NCI-H2196 treated with DMSO at 0.1 percent for 48 hours (cell line): ENCODE measurements around the gene RASAL2.
"Not testable (repeated sequence)": the region's sequence is repeated elsewhere in the genome, so short reads cannot be mapped to it uniquely, and the experiment has no call there.

Experiments used
- DNase-seq: peaks from one replicate; lab custom pipeline; 2025; ENCODE audit not compliant: unreplicated experiment; lab: John Stamatoyannopoulos, UW

The RASAL2 gene

DNA sequence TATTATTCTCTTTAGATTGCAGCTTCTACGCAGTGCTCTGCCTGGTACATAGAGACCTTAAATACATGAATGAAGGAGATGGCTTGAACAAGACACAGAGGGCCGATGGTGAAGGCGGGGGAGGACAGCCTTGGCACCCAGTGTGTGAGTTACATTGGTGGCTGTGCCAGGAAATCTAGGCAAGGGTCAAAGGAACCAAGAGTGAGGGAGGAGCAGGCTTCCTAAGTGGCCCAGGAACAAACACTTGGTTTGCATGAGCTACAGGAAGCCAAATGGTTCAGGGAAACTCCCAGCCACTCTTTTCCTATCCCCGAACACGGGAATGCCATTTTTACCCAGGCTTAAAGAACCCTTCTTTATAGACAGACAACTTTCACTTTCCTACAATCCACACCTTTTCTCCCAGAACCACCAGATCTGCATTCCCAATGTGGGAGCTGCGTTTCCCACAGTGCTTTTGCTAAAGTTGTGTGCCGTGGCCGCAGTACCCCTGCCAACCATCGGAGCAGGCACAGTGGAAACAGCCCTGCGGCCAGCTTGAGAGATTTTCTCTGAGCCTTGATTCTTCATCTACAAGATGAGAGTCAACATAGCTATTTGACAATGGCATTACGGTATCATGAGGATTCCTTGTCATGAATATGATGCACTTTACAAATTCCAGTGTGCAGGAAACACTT lies 406.3 kb downstream of the RASAL2 start:
- no peak for DNase-seq

DNA sequence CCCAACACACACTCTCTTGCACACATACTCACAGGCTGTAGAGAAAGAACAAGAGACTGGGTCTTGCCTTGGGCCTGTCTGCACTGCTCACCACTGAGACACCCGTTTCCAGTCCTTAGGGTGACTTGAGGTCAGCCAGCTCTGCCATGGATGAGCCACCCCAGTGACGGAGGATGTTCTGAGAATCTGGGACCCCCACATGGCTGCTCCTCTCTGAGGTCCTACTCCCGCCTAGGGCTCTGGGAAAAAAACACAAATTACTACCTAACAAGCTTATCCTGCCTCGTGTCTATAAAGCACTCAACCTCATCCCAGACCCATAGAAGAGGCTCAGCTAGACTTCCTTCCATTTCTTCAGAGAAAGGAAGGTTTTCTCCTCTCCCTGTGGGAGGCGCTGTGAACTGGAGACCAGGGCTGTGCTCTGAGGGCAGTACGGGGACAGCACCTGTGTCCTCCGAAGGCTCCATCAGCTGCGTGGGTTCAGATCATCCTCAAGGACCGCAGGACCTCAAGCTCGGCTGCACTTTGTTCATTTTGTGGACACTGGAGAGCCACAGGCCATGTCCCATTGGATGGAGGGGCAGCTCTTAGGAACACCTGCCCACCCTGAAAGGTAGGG lies 407.1 kb downstream of the RASAL2 start:
- no peak for DNase-seq

DNA sequence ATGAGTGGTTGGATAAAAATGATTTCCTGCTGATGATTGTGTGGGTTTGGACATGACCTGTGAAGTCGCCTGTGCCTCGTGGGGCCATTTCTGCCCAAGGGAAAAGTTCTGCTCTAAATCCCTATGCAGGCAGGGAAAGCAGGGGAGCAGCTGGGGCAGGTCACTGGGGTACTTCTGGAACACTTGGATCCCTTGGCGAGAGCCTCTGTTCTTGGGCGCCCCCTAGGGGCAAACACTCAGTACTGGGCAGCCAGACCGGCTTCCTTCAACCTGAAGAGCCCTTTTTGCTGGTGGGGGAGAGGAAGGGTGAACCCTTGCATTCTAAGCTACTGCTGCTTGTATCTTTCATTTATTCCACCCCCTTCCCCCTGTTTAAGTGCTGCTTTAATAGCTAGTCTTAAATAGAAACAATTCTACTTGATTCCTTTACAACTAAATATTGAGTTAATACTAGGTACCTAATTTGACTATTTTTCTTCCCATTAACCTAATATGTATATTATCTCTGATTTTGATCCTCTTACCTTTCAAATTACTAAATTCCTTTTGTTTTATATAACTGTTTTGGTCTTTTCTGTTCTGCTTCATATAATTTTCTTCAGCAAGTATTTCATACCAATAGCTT lies 407.9 kb downstream of the RASAL2 start:
- DNase-seq, result peak; percentile 3

DNA sequence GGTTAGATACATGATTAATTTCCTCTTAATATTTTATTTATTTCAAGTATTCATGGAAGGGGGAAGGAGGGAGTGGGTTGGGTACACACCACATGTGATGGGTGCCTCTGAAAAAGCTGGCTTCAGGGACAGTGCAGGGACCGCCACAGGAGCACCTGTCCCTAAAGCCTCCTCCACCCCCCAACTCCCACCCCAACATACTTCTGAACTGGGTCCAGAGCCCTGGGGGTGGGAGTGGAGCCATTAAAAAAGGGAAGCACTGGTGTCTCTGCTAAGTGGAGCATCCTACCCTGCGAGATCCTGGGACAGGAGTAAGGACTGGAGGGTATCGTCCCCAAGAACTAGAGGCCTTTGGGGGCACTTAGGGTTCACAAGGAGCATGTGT lies 408.4 kb downstream of the RASAL2 start:
- no peak for DNase-seq

DNA sequence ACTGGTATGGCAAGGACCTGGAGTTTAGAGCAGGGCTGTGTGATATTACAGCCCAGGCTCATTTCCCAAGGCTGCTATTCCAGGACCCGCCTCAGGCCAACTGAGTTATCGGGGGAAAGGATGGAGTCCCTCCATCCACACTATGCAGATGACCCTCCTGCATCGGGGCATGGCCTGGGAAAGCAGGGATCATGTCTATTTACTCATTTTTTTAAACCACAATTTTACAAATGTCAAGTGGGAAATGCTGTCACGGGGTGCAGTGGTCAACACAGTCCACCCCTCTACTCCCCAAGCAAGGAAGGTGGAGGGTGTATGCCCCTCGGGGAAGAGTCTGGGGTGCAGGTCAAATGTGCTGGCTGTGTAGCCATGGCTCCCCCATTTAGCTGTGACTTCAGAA lies 409.0 kb downstream of the RASAL2 start:
- DNase-seq, result no peak

DNA sequence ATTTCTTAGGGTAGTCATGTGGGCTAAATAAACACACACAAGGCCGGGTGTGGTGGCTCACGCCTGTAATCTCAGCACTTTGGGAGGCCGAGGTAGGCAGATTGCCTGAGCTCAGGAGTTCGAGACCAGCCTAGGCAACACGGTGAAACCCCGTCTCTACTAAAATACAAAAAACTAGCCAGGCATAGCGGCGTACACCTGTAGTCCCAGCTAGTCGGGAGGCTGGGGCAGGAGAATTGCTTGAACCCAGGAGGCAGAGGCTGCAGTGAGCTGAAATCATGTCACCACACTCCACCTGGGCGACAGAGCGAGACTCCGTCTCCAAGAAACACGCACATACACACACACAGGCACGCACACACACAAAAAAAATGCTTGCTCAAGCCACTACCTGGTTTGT lies 409.4 kb downstream of the RASAL2 start:
- DNase-seq, result not testable (repeated sequence)

DNA sequence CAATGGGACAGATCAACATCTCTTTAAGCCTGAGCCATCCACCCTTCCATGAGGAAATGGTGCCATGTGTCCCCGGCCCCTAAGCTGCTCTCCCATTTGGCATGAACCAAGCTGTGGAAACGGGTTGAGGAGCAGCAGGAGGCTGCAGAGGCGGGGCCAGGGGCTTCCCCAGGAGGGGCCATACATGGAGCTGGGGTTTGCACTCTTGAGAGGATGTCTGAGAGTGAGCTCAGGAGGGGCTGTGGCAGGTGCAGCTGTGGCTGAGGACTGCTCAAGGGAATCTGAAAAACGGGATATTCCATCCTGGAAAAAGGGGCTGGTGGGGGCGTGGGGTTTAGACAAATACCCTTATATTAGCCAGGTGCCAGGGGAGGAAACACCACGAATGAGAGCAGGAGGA lies 409.9 kb downstream of the RASAL2 start:
- DNase-seq, result no peak

DNA sequence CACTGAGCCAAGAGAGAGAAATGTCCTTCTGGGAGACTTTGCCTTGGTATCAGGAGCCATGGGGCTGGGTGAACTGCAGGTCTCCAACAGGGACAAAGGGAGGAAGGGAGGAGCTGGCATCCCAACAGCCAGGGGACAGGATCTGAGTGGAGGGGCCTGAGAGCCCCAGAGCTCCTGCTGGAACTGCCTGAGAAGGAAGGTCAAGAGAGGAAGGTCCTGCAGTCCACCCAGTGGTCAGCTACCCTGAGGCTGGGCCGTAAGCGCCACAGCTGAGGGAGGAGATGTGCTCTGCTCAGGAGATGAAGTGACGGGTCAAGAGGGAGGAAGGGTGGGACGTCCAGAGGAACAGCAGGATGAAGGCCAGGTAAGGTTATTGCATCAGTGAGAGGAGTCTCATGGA lies 410.4 kb downstream of the RASAL2 start:
- no peak for DNase-seq

DNA sequence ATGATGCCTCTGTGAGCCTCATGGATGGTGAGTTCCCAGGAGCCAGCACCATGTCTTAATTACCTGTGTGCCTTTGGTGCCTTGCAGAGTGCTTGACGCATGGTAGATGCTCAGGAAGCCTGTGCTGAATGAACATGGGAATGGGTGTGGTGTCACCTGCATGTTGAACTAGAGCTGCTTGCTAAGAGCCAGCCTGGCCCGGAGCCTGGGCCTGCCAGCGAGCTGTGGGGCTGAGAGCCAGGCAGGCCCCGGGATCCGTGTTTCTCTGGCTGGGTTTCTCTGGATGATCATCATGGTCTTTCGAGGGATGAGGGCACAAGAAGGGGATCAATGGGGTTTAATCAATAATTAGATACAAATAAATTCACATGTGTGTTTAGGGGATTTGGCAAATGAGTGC lies 412.3 kb downstream of the RASAL2 start:
- DNase-seq, result no peak

DNA sequence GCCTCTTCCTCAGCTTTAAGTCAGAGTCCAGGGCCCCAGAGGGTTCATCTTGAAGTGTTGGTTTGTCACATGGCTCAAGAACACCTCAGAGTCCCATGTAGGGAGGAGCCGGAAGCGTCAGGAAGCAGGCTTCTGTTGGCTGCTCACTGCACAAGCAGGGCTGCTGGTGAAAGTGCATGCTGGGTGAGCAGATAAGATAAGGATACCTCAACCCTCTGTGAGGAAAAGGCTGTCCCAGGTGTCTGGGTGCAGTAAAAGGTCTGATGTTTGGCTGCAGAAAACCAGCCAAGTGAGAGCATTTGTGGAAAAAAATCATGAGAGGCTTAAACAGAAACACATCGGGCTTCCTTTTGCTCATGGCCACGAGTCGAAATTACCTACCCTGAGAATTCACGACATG lies 412.8 kb downstream of the RASAL2 start:
- no peak for DNase-seq

DNA sequence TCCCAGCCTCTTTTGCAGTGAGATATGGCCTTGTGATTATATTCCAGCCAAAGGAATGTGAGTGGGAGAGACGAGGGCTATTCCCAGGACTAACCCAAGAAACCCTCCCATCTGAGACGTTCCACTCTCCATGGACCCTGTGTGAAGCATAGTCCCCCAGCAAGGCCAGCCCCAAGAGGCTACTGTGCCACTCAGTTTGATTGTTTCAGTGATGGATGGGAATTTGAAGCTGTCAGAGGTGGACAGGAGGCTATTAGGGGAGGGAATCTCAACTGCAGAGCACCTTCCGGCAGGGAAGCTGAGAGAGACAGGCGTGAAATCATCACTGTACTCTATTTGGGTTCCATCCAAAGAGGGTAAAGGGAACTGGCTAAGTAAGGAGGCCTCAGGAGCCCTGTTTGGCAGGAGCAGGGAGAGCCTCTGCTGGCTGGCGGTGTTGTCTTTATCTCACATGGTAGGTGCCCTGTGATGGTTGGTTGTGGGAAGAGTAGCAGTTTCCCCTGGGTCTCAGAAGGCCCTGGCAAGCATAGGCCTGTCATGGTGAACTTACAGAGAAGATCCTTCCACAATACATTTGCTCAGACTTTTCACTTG lies 415.6 kb downstream of the RASAL2 start:
- DNase-seq, result no peak

DNA sequence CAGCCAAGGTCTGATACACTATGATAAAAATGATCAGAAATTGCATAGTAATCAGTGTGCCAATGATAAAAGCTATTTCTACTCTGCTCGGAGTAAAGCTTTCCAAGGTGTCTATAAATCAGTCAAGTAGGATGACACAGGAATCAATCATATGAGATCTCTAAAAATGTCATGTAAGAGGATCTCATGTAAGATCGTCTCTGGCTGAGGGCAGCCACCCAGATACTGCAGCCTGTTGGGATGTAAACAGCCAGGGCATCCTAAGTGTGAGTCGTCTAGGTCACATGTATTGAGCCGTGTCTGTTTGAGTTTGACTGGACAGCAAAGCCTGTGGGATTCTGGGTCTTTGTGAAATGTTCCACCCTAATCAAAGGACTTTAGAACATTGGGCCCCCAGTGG lies 416.3 kb downstream of the RASAL2 start:
- no peak for DNase-seq

DNA sequence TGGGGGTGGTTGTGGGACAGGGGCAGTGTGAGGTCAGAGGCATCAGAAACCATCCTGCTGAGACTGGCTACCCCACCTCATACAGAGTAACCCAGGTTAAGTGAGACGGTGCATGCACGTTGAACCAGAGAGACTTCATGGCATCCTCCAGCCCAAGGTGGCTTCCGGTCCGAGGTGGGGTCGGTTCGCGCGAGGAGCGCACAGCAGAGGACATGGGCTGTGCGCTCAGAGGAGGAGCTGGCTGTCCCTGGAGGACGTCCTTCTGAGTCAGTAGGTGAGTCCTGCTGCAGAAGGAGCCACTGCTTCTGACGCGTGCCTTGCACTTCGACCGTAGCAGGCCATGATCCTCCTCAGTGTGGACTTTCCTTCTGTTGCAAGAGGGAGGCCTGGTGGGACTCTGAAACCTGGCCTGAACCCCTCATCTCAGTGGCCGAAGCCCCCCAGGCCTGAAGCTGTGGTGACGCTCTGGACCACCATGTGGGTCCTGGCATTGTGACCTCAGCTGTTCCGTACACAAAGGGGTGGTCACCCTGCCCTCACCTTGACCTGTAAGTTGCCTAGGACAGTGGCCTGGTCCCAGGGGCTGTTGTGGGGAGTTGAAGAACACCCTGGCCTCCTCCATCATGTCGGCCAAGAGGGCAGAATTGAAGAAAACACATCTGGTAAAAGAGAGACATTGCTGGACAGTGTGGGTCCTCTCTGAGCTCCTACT lies 418.8 kb downstream of the RASAL2 start, which contains the start of gene TEX35:
TEX35 (plus strand) TSS at position 544 of the 712 bp plus-strand sequence; CDS start at position 624, 80 bp downstream.
- no peak for DNase-seq

DNA sequence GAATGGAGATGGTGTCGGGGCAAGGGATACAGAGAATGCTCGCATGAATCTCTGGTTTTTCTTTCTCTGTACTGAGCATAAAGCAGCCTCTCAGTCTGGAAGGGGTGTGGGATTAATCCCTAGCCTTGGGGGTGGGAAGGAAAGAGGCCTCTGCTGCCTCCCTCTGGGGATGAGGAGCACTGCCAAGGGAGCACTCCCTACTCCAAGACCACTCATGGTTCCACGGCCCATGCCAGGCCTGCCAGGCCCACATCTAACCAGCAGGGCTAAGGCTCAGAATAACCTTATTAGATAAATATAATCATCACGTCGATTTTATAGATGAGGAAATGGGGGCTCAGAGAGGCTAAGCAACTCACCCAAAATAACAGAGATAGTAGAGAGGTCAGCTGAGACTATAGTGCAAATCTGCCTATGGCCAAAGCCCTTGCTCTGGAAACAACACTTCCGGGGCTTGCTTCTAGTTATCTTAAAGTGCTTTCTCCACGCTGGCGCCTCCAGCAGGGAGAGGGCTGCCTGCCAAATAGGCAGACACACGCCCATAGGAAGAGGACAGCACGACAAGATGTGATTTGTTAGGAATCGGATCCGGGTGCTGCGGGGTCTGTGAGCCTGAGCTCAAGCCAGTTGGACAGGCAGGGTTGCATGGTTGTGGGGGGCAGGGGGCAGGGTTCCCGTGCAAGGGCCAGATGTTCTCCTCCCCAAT lies 419.5 kb downstream of the RASAL2 start:
- no peak for DNase-seq

DNA sequence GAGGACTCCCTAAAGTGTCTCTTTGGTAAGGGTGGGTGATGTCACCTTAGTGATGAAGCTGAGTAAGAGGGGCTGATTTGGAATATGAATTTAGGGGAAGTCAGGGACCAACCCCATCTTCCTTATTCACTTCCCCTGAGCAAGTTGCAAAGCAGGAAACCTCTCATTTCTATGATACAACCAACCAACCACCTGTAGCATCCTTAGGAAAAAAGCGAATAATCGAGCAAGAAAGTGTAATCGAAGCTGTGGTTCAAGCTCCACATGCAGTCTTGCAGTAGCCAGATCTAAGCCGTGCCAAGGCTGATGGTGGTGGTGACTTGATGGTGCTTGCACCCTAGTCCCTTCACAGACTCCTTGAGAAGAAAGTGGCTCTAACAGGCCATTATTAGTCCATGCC lies 422.2 kb downstream of the RASAL2 start:
- no peak for DNase-seq

DNA sequence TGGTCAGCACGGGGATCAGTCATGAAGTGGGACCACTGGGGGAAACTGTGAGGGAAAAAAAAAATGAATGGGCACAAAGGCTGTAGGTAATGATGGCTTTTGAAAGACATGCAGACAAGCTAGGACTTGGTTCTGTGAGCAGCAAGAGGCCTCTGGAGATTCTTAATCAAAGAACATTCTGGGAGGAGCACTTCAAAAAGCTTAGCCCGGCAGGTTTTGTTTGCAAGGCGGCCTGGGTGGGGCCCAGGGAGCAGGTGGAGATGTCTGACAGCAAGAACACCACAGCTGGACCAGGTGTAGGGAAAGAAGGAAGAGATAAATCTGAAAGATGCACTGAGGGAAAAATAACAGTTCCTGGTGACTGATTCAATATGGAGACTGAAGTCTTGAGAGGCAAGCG lies 425.0 kb downstream of the RASAL2 start:
- no peak for DNase-seq

DNA sequence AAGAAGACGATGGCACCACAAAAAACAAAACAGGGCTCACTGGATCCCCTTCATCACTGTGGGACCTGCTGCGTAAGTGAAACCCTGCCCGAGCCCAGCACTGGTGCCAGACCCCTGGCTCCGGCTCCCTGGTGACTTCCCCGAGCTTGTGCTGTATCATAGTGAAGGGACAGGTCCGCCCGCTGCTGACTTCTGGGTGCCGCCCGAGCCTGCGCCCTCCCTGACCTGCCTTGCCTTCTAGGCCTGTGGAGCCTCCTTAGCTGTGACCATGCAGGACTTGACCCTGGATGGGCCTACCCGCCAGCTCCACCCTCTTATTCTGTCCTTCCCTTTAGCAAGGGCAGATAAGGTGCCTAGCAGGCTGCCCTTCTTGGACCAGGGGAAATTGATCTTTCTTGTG lies 426.9 kb downstream of the RASAL2 start:
- DNase-seq, result no peak

DNA sequence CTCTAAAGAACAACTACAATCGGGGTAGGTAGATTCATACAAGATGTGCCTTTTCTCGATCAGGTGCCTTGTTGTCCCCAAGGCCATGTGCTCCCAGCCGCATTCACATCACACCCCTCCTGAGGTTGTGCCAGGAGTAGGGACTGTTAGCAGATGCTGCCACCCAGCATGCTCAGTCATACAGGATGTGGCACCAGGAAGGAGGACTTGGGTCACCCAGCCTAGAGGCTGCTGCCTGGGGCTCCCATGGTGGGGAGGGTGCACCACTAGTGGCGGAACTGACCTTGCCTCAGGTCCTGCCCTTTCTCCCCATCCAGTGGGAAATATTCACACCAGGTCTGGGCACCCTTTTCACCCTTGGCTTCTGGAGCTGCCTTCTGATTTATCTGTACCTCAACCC lies 427.3 kb downstream of the RASAL2 start:
- no peak for DNase-seq

DNA sequence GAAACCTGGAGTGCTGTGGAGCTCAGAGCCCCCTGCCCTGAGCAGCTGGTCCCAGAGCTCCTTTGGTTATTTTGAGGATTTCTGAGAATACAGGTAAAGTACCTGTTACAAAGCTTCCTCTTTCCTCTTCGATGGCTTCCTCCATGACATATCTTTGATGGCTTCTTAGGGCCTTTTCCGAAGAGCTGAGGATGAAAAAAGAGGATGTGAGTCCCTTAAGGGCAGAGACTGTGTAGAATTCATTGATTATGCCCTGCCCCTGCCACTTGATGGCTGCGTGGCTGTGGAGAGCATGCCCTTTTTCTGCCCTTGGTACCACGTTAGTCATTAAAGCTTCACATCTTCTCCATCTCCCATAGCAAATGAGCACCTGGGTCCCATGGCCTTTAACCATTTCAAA lies 433.2 kb downstream of the RASAL2 start:
- no peak for DNase-seq

DNA sequence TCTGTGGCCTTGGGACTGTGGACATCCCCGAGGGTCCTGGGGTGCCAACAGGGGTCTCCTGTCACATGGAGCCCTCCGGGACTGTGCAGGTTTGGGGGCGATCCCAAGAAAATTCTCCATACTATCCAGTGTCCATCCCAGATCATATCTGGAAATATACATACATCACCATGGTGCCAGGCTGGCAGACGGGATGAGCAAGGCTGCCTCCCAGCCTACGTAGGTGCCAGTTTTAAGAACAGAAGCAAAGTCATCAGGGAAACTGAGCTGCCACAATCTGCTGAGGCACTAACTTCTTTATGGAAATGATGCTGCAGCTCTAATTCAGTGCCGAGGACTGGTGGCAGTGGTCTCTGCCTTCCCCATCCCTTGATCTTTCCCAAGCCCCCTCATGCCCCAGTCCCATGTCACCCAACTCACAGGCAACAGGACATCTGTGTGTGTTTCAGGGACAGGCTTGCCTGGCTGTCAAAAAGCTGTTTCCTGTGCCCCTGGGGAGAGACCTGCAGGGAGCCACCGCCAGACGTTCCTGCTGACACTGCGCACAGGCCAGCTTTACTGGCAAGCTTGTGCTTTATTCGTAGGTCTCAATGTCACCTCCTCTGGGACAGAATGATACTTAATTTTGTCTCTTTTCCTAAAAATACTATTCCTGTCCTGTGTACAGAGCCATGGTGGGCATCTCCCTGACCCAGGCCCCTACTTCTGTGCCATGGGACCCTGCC lies 434.5 kb downstream of the RASAL2 start:
- no peak for DNase-seq
